GM19438 (cell line): ENCODE results near the gene DUSP5.
"Not testable (repeated sequence)": the region's sequence is repeated elsewhere in the genome, so short reads cannot be mapped to it uniquely, and the experiment has no call there.

ENCODE experiments used
- ATAC-seq: cut with Tn5 transposase; IDR thresholded peaks from one replicate; pipeline ENCODE4 v1.9.1; 2021; ENCODE audit warnings: low read depth; ENCODE audit not compliant: unreplicated experiment

Gene DUSP5

GRCh38 chr10:110512461-110513187, 14.9 kb downstream of the DUSP5 start:
- no peak for ATAC-seq

- ATAC-seq, result no peak
These were observed 16.2 kb downstream of the DUSP5 start for GRCh38 chr10:110513949-110514348.

GRCh38 chr10:110514848-110515247, 17.1 kb downstream of the DUSP5 start:
- no peak for ATAC-seq

GRCh38 chr10:110516815-110517492, 19.2 kb downstream of the DUSP5 start:
- ATAC-seq, result no peak

- ATAC-seq, result no peak
These were observed 24.8 kb downstream of the DUSP5 start for GRCh38 chr10:110522365-110522988.

GRCh38 chr10:110523736-110524135, 26.0 kb downstream of the DUSP5 start:
- ATAC-seq, result no peak

GRCh38 chr10:110524179-110524858, 26.6 kb downstream of the DUSP5 start:
- no peak for ATAC-seq

GRCh38 chr10:110524859-110525232, 27.1 kb downstream of the DUSP5 start:
- no peak for ATAC-seq

GRCh38 chr10:110525349-110526260, 27.9 kb downstream of the DUSP5 start:
- no peak for ATAC-seq

GRCh38 chr10:110527731-110528171, 30.0 kb downstream of the DUSP5 start:
- no peak for ATAC-seq

GRCh38 chr10:110528224-110528996, 30.7 kb downstream of the DUSP5 start:
- peak; percentile 15 for ATAC-seq

GRCh38 chr10:110528997-110529524, 31.4 kb downstream of the DUSP5 start:
- ATAC-seq, result peak; percentile 75

GRCh38 chr10:110529596-110530011, 31.9 kb downstream of the DUSP5 start:
- no peak for ATAC-seq

- no peak for ATAC-seq
These were observed 32.6 kb downstream of the DUSP5 start for GRCh38 chr10:110530131-110530831.

- ATAC-seq, result no peak
These were observed 34.0 kb downstream of the DUSP5 start for GRCh38 chr10:110531687-110532086.

GRCh38 chr10:110532628-110533027, 34.9 kb downstream of the DUSP5 start:
- ATAC-seq, result not testable (repeated sequence)

- ATAC-seq, result no peak
These were observed 35.4 kb downstream of the DUSP5 start for GRCh38 chr10:110533149-110533548.

- ATAC-seq, result no peak
These were observed 36.9 kb downstream of the DUSP5 start for GRCh38 chr10:110534571-110534970.
